HUES6 (cell line): ENCODE data around the gene FBXO48.

Experiments
- H3K27ac ChIP-seq: 2 replicates; pipeline ENCODE4 v1.7.0; 2013; ENCODE audit warnings: low read depth, mild to moderate bottlenecking, low read length, inconsistent platforms
- H3K27me3 ChIP-seq: 2 replicates; pipeline ENCODE4 v1.6.1; 2013; ENCODE audit warnings: low read length; ENCODE audit not compliant: control insufficient read depth, insufficient read depth
- H3K36me3 ChIP-seq: 2 replicates; pipeline ENCODE4 v1.6.1; 2013; ENCODE audit warnings: low read length; ENCODE audit not compliant: control insufficient read depth, insufficient read depth
- H3K4me1 ChIP-seq: 2 replicates; pipeline ENCODE4 v1.6.1; 2013; ENCODE audit warnings: low read length; ENCODE audit not compliant: control insufficient read depth, insufficient read depth
- H3K4me3 ChIP-seq: 2 replicates; pipeline ENCODE4 v1.5.1; 2013; ENCODE audit warnings: low read depth, low read length
- H3K9ac ChIP-seq: one replicate; pipeline ENCODE4 v1.6.1; 2013; ENCODE audit warnings: mild to moderate bottlenecking, low read length
- H3K9me3 ChIP-seq: 2 replicates; pipeline ENCODE4 v1.6.1; 2013; ENCODE audit warnings: low read depth, low read length; ENCODE audit not compliant: control insufficient read depth, insufficient read depth

FBXO48 gene

DNA sequence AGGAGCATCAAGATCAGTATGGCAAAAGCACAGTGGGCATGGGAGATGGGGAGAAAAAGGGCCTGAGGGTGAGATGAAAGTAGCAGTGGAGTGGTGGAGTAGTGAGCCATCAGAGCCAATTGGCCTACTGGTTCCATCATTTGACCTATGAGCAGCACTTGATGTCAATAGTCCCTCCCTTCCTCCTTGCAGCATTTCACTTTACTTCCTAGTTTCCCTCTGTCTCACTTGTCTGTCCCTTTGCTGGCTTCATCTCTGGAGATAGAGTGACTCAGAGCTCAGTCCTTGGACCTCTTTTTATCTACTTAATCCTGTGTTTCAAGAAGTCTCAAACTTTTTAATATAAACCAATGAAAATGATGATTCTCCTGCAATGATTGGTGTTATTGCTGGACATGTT is 32.1 kb downstream of the FBXO48 start:
- no peak overlapping the region for H3K9ac ChIP-seq
- H3K27ac ChIP-seq = no peak overlapping the region
- no peak overlapping the region for H3K4me3 ChIP-seq
- no peaks in the 10 kb centered on the region; the same call in 1 of the 2 replicates for H3K9me3 ChIP-seq
- H3K36me3 ChIP-seq = no peaks in the 10 kb centered on the region
- H3K27me3 ChIP-seq = no peaks in the 10 kb centered on the region
- no peaks in the 10 kb centered on the region for H3K4me1 ChIP-seq

DNA sequence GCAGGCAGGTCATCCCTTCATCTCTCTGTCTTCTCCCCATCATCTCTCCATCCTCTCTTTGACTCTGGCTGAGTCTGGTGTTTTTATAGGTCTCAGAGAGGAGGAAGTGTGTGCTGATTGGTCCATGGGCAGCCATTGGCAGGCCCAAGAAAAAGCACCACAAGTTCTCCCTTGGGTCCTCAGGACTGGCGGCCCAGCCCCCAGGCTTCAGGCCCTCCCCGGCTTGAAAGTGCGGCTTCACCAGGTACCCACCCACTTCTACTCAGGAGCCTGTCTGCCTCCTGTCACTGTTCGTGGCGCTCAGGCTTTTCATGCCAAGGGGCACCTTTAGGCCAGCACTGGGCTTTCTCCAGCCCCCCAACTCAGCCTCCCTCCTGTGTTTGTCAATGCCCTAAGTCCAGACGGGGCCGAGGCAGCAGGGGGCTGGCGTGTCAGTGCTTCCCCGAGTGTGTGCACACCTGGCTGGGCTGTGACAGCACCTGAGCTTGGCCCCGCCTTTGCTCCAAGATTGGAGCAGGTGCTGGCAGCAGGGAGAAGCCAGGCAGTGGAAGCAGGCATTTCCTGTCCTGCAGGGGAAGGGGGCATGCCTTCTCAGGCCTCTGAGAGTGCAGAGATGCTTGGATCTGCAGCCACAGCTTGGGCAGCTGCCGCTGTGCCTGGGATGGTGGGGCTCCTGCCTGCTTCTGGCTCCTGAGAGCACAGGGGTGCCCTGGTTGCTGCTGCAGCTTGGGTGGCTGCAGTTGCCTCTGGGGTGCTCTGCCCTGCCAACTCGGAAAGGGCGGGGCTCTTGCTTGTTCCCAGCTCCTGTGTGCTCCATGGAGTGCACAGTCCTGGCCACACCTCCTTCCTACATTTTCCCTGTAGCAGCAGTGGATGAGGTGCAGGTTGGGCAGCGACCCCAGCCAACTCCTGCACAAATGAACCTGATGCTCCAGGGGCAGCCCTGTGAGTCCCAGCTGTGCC is 34.1 kb downstream of the FBXO48 start:
- H3K27ac ChIP-seq = no peak overlapping the region
- H3K4me3 ChIP-seq = no peak overlapping the region
- H3K27me3 ChIP-seq = no peaks in the 10 kb centered on the region
- no peaks in the 10 kb centered on the region for H3K36me3 ChIP-seq
- no peaks in the 10 kb centered on the region; the same call in 1 of the 2 replicates for H3K9me3 ChIP-seq
- H3K9ac ChIP-seq = no peak overlapping the region
- no peaks in the 10 kb centered on the region for H3K4me1 ChIP-seq

DNA sequence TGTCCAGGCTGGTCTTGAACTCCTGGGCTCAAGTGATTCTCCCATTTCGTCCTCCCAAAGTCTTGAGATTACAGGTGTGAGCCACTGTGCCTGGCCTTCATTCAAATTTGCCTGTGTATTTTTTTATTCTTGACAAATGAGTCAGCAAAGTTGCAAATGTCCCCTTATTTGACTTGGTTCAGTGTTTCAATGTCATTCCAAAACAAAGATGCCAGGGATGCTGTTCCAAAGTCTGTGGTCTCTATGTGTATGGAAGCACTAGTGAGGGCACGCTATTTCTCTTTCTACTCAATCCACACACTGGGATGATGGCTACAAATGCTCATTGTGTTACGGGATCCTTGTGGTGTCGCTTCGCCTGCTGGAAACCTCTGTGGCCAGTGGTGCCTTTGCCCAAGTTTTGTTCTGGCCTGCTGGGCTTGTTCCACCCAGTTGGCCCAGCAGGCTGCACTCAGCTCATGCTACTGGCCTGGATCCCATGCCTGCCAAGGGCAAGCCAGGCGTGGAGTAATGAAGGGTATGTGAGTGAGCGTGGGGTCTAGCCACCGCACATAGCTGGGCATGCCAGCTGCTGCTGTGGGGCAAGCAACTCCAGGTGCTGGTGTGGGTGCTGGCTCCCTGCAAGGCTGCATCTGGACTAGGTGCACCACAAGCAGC is 35.6 kb downstream of the FBXO48 start:
- Histone ChIP-seq H3K4me3 (no peak overlapping the region), H3K27me3 (no peaks in the 10 kb centered on the region), H3K9ac (no peak overlapping the region), H3K36me3 (no peaks in the 10 kb centered on the region), H3K9me3 (no peaks in the 10 kb centered on the region; the same call in 1 of the 2 replicates), H3K4me1 (no peaks in the 10 kb centered on the region), H3K27ac (no peak overlapping the region)

DNA sequence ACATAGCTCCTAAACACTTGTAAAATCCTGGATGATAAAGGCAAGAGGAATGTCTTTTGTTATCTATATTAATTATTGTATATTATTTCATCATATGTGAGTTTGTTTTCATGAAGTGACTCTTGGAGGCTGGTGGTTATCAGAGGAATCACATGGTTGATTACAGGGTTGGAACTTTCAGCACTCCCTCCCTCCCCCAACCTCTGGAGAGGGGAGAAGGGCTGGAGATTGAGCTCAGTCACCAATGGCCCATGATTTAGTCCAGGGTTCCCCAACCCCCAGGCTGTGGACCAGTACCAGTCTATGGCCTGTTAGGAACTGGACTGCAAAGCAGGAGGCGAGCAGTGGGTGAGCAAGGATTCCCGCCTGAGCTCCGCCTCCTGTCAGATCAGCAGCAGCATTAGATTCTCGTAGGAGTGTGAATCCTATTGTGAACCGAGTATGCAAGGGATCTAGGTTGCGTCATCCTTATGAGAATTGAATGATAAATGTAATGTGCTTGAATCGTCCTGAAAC is 37.7 kb downstream of the FBXO48 start:
- no peaks in the 10 kb centered on the region for H3K4me1 ChIP-seq
- no peaks in the 10 kb centered on the region; the same call in 1 of the 2 replicates for H3K9me3 ChIP-seq
- no peaks in the 10 kb centered on the region for H3K27me3 ChIP-seq
- no peak overlapping the region for H3K9ac ChIP-seq
- H3K4me3 ChIP-seq = no peak overlapping the region
- no peaks in the 10 kb centered on the region for H3K36me3 ChIP-seq
- no peak overlapping the region for H3K27ac ChIP-seq

DNA sequence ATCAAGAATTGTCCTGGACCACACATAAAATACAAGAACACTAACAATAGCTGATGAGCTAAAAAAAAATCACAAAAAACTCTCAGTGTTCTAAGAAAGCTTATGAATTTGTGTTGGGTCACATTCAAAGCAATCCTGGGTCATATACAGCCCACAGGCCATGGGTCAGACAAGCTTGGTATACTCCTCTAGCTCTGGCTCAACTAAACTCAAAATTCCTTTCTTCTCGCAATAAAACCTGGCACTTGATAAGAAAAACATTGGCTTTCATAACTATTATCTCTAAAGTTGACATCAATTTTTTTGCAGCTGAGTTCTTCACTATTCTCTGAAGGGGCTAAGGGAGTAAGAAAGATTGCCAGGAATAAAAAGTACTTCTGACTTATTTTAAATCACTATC is 38.3 kb downstream of the FBXO48 start:
- H3K4me3 ChIP-seq = no peak overlapping the region
- no peak overlapping the region for H3K9ac ChIP-seq
- no peaks in the 10 kb centered on the region; the same call in 1 of the 2 replicates for H3K9me3 ChIP-seq
- no peak overlapping the region for H3K27ac ChIP-seq
- H3K27me3 ChIP-seq = no peaks in the 10 kb centered on the region
- H3K4me1 ChIP-seq = no peaks in the 10 kb centered on the region
- no peaks in the 10 kb centered on the region for H3K36me3 ChIP-seq

DNA sequence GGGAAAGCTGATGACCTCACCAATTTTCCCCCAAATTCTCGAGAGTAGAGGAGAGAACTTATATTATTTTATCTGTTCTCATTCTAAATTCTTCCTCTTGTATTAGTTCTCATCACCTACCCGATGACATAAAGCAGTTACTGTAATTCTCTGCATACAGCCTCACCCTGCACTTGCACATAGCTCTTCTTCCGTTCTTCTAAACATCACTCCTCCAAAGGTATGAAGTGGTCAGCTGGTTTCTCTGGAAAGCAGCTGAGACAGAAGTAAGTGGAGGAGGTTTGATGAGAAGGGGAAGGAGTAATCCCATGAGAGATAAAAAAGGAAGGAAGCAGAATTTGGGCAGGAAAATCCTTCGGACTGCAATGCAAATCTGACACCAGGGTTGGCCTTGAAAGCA is 39.0 kb downstream of the FBXO48 start:
- Histone ChIP-seq H3K4me3 (no peak overlapping the region), H3K36me3 (no peaks in the 10 kb centered on the region), H3K9ac (no peak overlapping the region), H3K27ac (no peak overlapping the region), H3K27me3 (no peaks in the 10 kb centered on the region), H3K9me3 (no peaks in the 10 kb centered on the region; the same call in 1 of the 2 replicates), H3K4me1 (no peaks in the 10 kb centered on the region)

DNA sequence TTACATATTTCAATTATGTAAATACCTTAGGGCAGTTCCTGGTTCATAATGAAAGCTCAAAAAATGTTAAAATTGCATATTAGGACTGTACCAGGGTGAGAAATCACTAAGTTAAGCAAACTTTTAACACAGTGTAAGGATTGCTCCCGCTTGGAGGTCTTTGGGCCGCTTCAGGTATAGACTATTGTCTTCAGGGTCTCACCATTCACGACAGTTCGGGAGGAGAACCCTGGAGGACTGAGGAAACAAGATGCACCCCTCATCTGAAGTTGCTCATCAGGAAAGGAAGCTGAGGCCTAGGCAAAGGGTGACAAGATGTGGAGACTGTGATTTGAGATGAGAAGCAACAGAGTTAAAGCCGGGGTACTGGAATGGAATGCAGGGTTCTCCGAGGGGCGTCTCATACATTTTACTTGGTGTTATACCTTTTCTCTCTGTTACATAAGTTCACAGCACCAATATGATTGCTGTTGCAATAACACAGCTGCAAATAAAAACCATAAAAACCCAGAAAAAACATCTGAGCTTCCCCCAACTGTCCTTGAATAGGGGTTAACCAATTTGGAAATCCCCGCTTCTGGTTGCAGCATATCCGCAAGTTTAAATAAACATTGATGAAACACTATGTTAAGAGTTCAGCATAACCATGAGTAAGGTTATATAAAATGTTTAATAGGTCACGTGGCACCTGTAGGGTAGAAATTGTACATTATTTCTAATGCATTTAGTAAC is 40.1 kb downstream of the FBXO48 start:
- no peaks in the 10 kb centered on the region for H3K4me1 ChIP-seq
- no peak overlapping the region for H3K9ac ChIP-seq
- no peak overlapping the region for H3K27ac ChIP-seq
- no peaks in the 10 kb centered on the region for H3K27me3 ChIP-seq
- H3K9me3 ChIP-seq = no peaks in the 10 kb centered on the region
- H3K36me3 ChIP-seq = no peaks in the 10 kb centered on the region
- H3K4me3 ChIP-seq = no peak overlapping the region

DNA sequence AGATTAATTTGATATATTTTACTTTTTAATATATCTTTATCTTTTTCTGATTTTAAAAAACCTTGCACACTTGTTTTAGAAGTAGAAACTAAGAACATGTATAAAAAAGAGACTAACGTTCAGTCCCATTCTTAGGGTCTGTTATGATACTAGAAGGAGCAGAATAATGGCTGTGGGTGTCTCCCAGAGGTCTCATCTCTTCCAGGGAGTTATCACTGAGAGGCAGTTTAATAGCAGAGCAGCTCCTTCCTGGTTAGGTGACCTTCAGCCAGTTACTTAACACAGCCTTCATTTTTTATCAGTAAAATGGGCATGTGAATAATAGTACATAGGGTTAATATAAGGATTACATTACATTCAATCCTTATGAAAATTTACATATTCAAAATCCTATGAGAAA is 40.6 kb downstream of the FBXO48 start:
- Histone ChIP-seq H3K36me3 (no peaks in the 10 kb centered on the region), H3K4me1 (no peaks in the 10 kb centered on the region), H3K27ac (no peak overlapping the region), H3K9me3 (no peaks in the 10 kb centered on the region), H3K27me3 (peaks cover 3% of the 10 kb centered on the region; the same call in 1 of the 2 replicates), H3K4me3 (no peak overlapping the region), H3K9ac (no peak overlapping the region)

DNA sequence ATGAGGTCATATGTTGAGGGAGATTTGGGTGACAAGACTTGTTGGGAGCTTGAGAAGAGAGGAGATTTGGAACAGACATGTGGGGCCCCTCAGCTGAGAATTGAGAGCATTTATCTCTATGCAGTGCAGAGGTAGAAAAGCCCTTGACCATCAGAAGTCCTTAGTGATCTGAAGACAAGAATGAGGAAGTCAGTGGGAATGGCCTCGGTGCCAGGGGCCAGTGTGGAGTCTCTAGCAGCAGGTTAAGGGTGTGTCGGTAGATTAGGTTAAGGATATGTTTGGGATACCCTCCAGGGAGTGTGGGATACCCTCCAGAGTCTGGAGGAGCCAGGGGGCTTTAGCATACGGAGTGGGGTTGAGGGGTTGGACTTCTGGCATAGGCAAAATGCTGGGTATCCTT is 41.6 kb downstream of the FBXO48 start:
- Histone ChIP-seq H3K36me3 (no peaks in the 10 kb centered on the region), H3K4me3 (no peak overlapping the region), H3K9ac (no peak overlapping the region), H3K27me3 (peaks cover 3% of the 10 kb centered on the region; the same call in 1 of the 2 replicates), H3K4me1 (no peaks in the 10 kb centered on the region), H3K9me3 (no peaks in the 10 kb centered on the region), H3K27ac (no peak overlapping the region)

DNA sequence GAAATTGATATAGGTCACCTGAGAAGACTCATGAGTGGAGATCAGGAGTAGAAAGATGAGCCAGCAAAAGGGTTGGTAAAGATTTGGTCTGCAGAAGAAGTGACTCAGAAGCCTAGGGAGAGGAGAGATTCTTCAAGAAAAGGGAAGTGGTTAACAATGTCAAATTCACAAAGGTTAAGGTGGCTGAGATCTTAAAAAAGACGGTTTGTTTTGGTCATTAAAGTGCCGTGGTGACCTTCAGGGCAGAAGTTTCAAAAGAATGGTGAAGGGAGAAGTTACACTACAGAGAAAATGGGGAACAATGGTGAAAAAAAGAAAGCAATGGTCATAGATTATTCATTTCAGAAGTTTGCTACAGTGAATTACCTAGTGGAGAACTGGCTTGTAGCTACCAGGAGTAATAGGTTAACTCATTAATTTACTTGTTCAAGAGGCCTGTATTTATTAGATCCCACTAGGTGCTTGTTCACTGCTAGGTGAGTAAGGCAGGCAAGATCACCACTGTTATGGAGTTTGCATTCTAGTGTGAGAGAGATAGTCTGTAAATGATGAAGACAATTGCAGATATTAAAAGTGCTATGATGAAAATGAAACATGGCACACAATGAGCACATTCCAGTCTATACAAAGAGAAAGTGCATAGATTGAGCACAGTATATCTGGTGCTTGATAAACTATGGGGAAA is 43.0 kb downstream of the FBXO48 start:
- peaks cover 2% of the 10 kb centered on the region; the same call in 1 of the 2 replicates for H3K4me1 ChIP-seq
- H3K27me3 ChIP-seq = peaks cover 3% of the 10 kb centered on the region; the same call in 1 of the 2 replicates
- no peak overlapping the region for H3K4me3 ChIP-seq
- H3K9me3 ChIP-seq = no peaks in the 10 kb centered on the region
- H3K27ac ChIP-seq = no peak overlapping the region
- H3K36me3 ChIP-seq = no peaks in the 10 kb centered on the region
- no peak overlapping the region for H3K9ac ChIP-seq
